HG02840 (cell line): ENCODE results near the gene RUSF1.
A peak's percentile ranks its signal among the peaks of the same experiment; 100 is the strongest.
"Not testable (repeated sequence)": the region's sequence is repeated elsewhere in the genome, so short reads cannot be mapped to it uniquely, and the experiment has no call there.

Source experiments
- ATAC-seq: cut with Tn5 transposase; IDR thresholded peaks from one replicate; pipeline ENCODE4 v1.9.1; 2021; ENCODE audit warnings: mild to moderate bottlenecking, moderate library complexity, moderate number of reproducible peaks; ENCODE audit not compliant: unreplicated experiment, low FRiP score

Gene RUSF1

DNA sequence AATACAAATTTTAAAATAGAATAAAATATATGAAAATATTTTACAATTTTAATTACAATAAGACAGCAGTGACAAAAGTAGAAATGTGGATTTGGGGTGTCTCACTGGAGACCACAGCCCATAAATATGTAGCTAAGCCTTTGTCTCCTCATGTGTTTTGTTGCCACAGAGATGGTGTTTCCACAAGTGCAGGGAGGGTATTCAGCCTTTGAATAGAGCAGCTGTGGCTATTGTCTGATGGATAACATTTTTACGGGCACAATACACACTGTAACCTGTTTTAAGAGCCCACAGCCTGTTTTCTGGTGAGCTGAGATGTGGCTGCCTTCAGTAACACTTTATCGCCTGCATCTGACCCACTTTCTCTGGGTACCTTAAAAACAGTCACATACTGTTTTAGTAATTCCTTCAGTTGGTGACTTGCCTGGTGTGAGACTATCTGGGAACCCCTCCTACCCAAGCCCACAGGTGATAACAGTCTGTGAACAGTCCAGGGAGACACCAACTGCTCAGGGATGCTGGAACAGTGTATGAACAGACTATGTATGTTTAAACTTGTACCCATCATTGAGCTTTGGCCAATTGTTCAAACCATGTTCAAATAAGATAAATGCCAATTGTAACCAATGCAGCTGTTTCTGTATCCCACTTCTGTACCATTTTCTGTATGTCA, 11.7 kb upstream of the RUSF1 start:
- no peak for ATAC-seq

DNA sequence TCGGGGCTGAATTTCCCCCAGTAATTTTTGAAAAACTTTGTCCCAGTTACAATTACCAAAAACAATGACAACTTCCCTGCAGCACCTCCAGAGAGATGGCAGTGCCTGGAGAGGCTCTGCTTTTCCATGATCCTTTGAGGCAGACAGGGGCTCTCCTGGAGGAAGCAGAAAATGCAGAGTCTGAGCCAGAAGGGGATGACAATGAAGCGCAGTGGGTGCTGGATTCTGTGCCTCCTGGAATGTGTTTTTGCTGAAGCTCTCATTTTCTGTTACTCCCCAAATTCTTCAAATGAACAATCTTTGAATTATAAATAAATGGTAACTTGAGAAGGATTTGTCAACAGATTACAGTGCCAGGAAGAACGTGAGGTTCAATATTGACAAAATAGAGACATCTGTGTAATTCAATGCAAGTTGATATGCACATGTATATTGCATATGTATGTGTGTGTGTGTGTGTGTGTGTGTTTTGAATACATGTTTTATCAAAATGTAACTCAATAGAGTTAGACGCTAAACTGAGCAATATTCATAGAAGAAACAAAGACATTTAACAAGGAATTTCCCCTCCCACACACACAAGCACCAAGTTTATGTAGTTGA, 9.7 kb upstream of the RUSF1 start:
- no peak for ATAC-seq

DNA sequence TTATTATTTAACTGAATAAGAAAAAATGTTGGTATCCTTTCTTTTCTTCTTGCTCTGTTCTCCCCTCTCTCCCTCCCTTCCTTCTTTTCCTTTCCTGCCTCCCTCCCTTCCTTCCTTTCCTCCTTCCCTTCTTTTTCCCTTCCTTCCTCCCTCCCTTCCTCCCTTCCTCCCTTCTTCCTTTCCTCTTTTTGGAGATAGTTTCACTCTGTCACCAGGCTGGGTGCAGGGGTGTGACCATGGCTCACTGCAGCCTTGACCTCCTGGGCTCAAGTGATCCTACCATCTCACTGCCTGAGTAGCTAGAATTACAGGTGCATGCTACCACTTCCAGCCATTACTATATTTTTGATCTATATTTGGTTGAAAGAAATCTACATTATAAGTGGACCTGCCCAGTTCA, 5.7 kb upstream of the RUSF1 start:
- no peak for ATAC-seq

DNA sequence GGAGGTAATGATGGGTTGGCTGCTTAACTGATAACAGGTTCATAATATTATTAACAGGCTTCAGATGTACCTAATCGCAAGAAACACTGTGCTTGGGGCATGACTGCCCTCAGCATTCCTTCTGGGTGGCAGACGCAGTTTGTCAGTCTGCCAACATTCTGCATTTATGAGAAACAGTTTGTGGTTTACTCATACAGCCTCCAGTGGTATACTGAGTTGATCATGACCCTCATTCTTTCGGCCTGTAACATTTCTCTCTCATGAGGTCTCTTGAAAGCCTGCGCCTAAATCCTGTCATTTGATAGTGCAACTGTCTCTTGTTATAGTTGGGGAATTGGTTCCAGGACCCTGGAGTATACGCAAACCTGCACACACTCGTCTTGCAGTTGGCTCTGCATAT, 4.9 kb upstream of the RUSF1 start:
- no peak for ATAC-seq

- ATAC-seq, result no peak
Measured at GRCh38 chr16:31508706-31509195, 560 bp upstream of the RUSF1 start.

- no peak for ATAC-seq
Measured at GRCh38 chr16:31507617-31507928, 618 bp downstream of the RUSF1 start.

- peak; percentile 39 for ATAC-seq
Measured at GRCh38 chr16:31505483-31505882, 2.7 kb downstream of the RUSF1 start.

DNA sequence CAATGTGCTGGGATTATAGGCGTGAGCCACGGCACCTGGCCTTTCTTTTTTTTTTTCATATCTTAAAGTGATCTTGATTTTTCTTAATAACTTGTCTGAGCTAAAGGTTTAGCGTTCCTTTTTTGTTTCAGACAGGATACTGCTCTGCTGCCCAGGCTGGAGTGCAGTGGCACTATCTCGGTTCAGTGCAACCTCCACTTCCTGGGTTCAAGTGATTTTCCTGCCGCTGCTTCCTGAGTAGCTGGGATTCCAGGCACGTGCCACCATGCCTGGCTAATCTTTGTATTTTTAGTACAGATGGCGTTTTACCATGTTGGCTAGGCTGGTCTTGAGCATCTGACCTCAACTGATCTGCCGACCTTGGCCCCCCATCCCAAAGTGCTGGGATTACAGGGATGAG, 4.0 kb downstream of the RUSF1 start:
- ATAC-seq, result no peak

DNA sequence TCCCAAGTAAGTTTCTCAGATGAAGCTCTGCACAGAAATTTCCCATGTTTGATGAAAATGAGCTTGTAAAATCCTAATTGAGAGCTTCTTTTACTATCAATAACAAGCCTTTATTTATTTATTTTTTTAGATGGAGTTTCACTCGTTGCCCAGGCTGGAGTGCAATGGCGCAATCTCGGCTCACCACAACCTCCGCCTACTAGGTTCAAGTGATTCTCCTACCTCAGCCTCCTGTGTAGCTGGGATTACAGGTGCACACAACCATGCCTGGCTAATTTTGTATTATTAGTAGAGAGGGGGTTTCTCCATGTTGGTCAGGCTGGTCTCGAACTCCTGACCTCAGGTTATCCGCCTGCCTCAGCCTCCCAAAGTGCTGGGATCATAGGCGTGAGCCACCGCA, 4.6 kb downstream of the RUSF1 start:
- not testable (repeated sequence) for ATAC-seq

GRCh38 chr16:31502981-31503380, 5.2 kb downstream of the RUSF1 start:
- no peak for ATAC-seq

GRCh38 chr16:31501966-31502348, 6.2 kb downstream of the RUSF1 start:
- ATAC-seq, result no peak

- ATAC-seq, result no peak
Measured at GRCh38 chr16:31501226-31501965, 6.8 kb downstream of the RUSF1 start.

DNA sequence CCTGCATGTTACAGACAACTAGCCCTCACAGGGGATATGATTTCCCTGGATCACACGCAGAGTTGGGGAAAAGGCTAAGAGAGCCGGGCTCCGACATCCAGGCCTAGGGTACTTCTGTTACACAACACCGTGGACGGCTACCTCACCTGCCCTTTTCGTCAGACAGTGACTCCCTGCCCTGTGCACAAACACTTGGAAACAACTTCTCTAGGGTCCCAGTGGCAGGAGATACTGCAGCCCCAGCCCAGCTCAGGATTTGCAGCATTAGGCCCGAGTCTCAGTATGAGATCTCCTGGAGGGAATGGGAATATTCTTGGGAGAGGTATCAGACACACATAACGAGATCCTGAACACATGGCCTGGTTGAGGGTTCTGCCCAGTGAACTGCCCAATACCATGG, 8.3 kb downstream of the RUSF1 start:
- no peak for ATAC-seq

DNA sequence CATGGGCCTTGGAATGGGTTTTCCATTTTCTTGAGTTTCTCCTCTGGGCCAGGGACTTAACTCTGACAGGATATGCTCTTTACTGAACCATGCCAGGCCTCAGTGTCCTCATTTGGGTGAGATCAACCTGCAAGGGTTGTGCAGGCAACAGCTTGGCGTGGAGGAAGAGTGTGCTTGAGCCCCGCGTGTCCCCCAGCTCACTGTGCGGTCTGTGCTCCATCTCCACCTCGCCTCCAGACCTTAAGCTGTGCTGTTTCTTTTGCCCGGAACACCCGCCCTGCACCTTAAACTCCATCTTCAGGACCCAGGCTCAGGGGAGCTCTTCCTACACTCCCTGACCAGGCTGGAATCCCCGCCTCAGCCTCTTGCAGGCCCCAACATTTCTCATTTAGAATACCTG, 9.7 kb downstream of the RUSF1 start:
- no peak for ATAC-seq

DNA sequence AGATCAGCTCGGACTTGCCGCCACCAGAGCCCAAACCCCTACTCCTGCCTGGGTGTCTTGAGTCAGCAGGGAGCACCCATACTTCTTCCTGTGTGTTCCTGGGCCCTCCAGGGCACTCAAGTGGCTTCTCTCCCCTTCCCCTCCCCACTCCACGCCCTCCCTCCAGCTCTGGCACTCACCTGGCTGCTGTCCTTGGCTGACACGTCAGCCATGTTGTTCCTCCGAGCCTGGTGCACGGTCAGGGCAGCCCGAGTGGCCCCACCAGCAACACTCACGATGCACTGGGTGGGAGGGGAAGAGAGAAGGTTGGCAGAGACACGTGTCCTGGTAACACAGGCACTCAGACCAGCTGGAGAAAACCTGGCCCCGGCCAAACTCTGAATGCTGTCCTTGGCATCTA, 11.5 kb downstream of the RUSF1 start:
- no peak for ATAC-seq

GRCh38 chr16:31493506-31494125, 14.6 kb downstream of the RUSF1 start:
- ATAC-seq, result no peak

DNA sequence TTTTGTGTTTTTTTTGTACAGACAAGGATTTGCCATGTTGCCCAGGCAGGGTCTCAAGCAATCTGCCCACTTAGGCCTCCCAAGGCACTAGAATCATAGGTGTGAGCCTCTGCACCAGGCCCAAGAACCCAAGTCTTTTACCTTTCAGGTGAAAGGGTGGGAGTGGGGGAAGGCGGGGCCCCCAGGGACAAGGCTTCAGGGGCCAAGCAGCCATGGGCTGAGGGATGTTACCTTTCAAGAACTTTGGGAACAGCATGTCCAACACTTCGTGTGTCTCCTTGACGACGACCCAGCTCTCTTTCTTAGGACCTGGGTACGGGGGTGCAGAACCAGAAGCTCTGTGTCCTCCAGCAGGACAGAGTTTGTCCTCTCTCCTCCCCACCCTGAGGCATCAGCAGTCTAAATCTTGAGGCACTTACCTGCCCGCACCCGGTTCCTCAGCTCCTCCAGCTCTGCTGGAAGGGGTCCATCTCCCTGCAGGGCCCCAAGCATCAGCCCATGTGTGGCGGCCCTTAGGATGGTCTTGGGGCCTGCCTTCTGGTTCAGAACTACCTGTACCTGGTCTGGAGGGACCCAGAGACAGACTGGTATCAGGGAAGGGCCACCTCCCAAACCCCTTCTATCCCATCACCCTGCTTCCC, 16.3 kb downstream of the RUSF1 start:
- no peak for ATAC-seq

- ATAC-seq, result no peak
Measured at GRCh38 chr16:31489616-31490584, 18.3 kb downstream of the RUSF1 start.

- no peak for ATAC-seq
Measured at GRCh38 chr16:31489298-31489564, 19.0 kb downstream of the RUSF1 start.
